ENCODE results near the gene RPL18. TPM values are rescaled to one million over a fixed set of nuclear protein-coding genes. Genes with fewer than 3 reads are reported as not detected.
A peak's percentile ranks its signal among the peaks of the same experiment; 100 is the strongest.
"Not testable (repeated sequence)": the region's sequence is repeated elsewhere in the genome, so short reads cannot be mapped to it uniquely, and the experiment has no call there.

RPL18 gene
- total RNA-seq, 1 donor from 2014 or later: 591 TPM

GRCh38 chr19:48588670-48589401, 30.1 kb downstream of the RPL18 start:
- peak; percentile 71 for DNase-seq (ENCODE audit: low read depth)

GRCh38 chr19:48587387-48587786, 31.6 kb downstream of the RPL18 start:
- no peak for DNase-seq (ENCODE audit: low read depth)

GRCh38 chr19:48582168-48582567, 36.8 kb downstream of the RPL18 start:
- DNase-seq (ENCODE audit: low read depth): no peak

GRCh38 chr19:48578891-48579290, 40.1 kb downstream of the RPL18 start:
- no peak for DNase-seq (ENCODE audit: low read depth)

GRCh38 chr19:48577908-48578307, 41.1 kb downstream of the RPL18 start:
- not testable (repeated sequence) for DNase-seq (ENCODE audit: low read depth)

GRCh38 chr19:48575931-48576622, 42.9 kb downstream of the RPL18 start:
- DNase-seq (ENCODE audit: low read depth): no peak

GRCh38 chr19:48573163-48573505, 45.8 kb downstream of the RPL18 start:
- DNase-seq (ENCODE audit: low read depth): no peak

- DNase-seq (ENCODE audit: low read depth): peak; percentile 13
Measured at GRCh38 chr19:48571378-48572162, 47.4 kb downstream of the RPL18 start.

- DNase-seq (ENCODE audit: low read depth): peak; percentile 29
Measured at GRCh38 chr19:48569814-48570213, 49.2 kb downstream of the RPL18 start.

- DNase-seq (ENCODE audit: low read depth): peak; percentile 91
Measured at GRCh38 chr19:48568345-48568886, 50.6 kb downstream of the RPL18 start.

Other genes with a start within 250 kb of the RPL18 start
- 63.7 and 116 TPM in 2 replicates for gene KDELR1, start 227.6 kb downstream of the RPL18 start, total RNA-seq
- gene GRIN2D, start 225.5 kb downstream of the RPL18 start, total RNA-seq: 0.17 and 0.25 TPM in 2 replicates
- 41.7 and 50.3 TPM in 2 replicates for gene GRWD1, start 173.2 kb downstream of the RPL18 start, total RNA-seq
- 0.35 and 1.3 TPM in 2 replicates for gene KCNJ14, start 163.6 kb downstream of the RPL18 start, total RNA-seq
- gene CYTH2, start 149.8 kb downstream of the RPL18 start, total RNA-seq: 44.3 and 58.4 TPM in 2 replicates
- gene LMTK3, start 107.3 kb downstream of the RPL18 start, total RNA-seq: 1.1 and 1.2 TPM in 2 replicates
- gene SULT2B1, start 67.0 kb downstream of the RPL18 start, total RNA-seq: not detected in 2 replicates
- not detected in 2 replicates for gene SPACA4, start 12.4 kb downstream of the RPL18 start, total RNA-seq
- gene FAM83E, start 4.1 kb downstream of the RPL18 start, total RNA-seq: 0.17 TPM in 1 of 2 replicates, not detected in the other
- gene SPHK2, start 328 bp upstream of the RPL18 start, total RNA-seq: 9.1 and 9.9 TPM in 2 replicates
- 0.52 and 2.3 TPM in 2 replicates for gene DBP, start 18.2 kb upstream of the RPL18 start, total RNA-seq
- 0.35 and 3.3 TPM in 2 replicates for gene CA11, start 27.0 kb upstream of the RPL18 start, total RNA-seq
- gene NTN5, start 53.8 kb upstream of the RPL18 start, total RNA-seq: 0.40 TPM in 1 of 2 replicates, not detected in the other
- gene FUT2, start 76.8 kb upstream of the RPL18 start, total RNA-seq: 0.25 and 1.9 TPM in 2 replicates
- 0.25 and 0.87 TPM in 2 replicates for gene MAMSTR, start 100.5 kb upstream of the RPL18 start, total RNA-seq
- gene RASIP1, start 121.4 kb upstream of the RPL18 start, total RNA-seq: 0.50 and 0.69 TPM in 2 replicates
- not detected in 2 replicates for gene IZUMO1, start 127.7 kb upstream of the RPL18 start, total RNA-seq
- gene FUT1, start 133.5 kb upstream of the RPL18 start, total RNA-seq: 0.05 and 3.0 TPM in 2 replicates
- not detected in 2 replicates for gene FGF21, start 136.3 kb upstream of the RPL18 start, total RNA-seq
- gene BCAT2, start 191.9 kb upstream of the RPL18 start, total RNA-seq: 27.2 and 37.3 TPM in 2 replicates
- 0.60 and 1.7 TPM in 2 replicates for gene HSD17B14, start 217.3 kb upstream of the RPL18 start, total RNA-seq
- 6.8 and 14.4 TPM in 2 replicates for gene PLEKHA4, start 249.4 kb upstream of the RPL18 start, total RNA-seq